SK-N-SH (cell line): ENCODE results near the gene E2F4. TPM values are rescaled to one million over a fixed set of nuclear protein-coding genes. Genes with fewer than 3 reads are reported as not detected.

ENCODE experiments used
- CTCF ChIA-PET: fragments of 300-600, 350-600 bp; formaldehyde crosslinking; extraction: SDS; loops from one replicate; lab custom pipeline; 2021; lab: Yijun Ruan, JAX
- POLR2A ChIA-PET: fragments of 350-600 bp; sonication (Branson Sonifier 250); formaldehyde crosslinking; extraction: SDS; loops from one replicate; lab custom pipeline; 2020; ENCODE audit warnings: antibody characterized with exemption, inconsistent platforms; lab: Yijun Ruan, JAX
- DNase-seq: peaks from one replicate; pipeline ENCODE4 v3.0.0; 2012
- H2AFZ ChIP-seq: fragments of 200-600 bp; sonication (generic); 2 replicates; pipeline ENCODE4 v1.8.1; 2016; ENCODE audit warnings: antibody characterized with exemption, mild to moderate bottlenecking, low read depth
- H3F3A ChIP-seq: fragments of 200-600 bp; sonication (generic); replicated peaks from 2 replicates; pipeline ENCODE3; 2016; ENCODE audit warnings: antibody characterized with exemption, mild to moderate bottlenecking; ENCODE audit not compliant: insufficient read depth
- H3K27ac ChIP-seq, 2 experiments: fragments of 200-500 bp in 1 of 2; fragments of 200-600 bp in 1 of 2; sonication (Bioruptor generic) in 1 of 2; sonication (generic), shearing (Covaris generic) in 1 of 2; 2 replicates each; pipeline versions ENCODE4 v1.5.1 to v1.6.1; 2014 to 2016; ENCODE audit warnings: low read depth in 2 of 2, inconsistent platforms in 1 of 2, low read length in 1 of 2, mild to moderate bottlenecking in 1 of 2, mixed read lengths in 1 of 2
- H3K27me3 ChIP-seq: fragments of 200-600 bp; sonication (generic), shearing (Covaris generic); 2 replicates; pipeline ENCODE4 v1.6.1; 2016; ENCODE audit warnings: mixed run types; ENCODE audit not compliant: insufficient read depth
- H3K36me3 ChIP-seq, 2 experiments: fragments of 200-500 bp in 1 of 2; fragments of 200-600 bp in 1 of 2; sonication (Bioruptor generic) in 1 of 2; sonication (generic) in 1 of 2; replicated peaks in 1 of 2; 2 replicates each; pipeline versions ENCODE3 to v1.5.1; 2014 to 2016; ENCODE audit warnings: low read length in 1 of 2, mild to moderate bottlenecking in 1 of 2; ENCODE audit not compliant: insufficient read depth in 2 of 2, control insufficient read depth in 1 of 2
- H3K4me1 ChIP-seq, 2 experiments: fragments of 200-500 bp in 1 of 2; fragments of 200-600 bp in 1 of 2; sonication (Bioruptor generic) in 1 of 2; sonication (generic), shearing (Covaris generic) in 1 of 2; 2 replicates each; pipeline versions ENCODE4 v1.5.1 to v1.6.1; 2014 to 2016; ENCODE audit warnings: low read depth in 1 of 2, low read length in 1 of 2, mixed run types in 1 of 2; ENCODE audit not compliant: insufficient read depth in 2 of 2, control insufficient read depth in 1 of 2
- H3K4me2 ChIP-seq: fragments of 200-600 bp; sonication (generic), shearing (Covaris generic); 2 replicates; pipeline ENCODE4 v1.6.1; 2017; ENCODE audit warnings: mixed run types
- H3K4me3 ChIP-seq, 2 experiments: fragments of 200-500 bp in 1 of 2; fragments of 200-600 bp in 1 of 2; sonication (Bioruptor generic) in 1 of 2; sonication (generic), shearing (Covaris generic) in 1 of 2; 2 replicates each; pipeline versions ENCODE4 v1.5.1 to v1.8.1; 2014 to 2016; ENCODE audit warnings: low read depth in 2 of 2, inconsistent platforms in 1 of 2, low read length in 1 of 2, mild to moderate bottlenecking in 1 of 2, mixed read lengths in 1 of 2, moderate library complexity in 1 of 2
- H3K79me2 ChIP-seq: fragments of 200-600 bp; sonication (generic); 2 replicates; pipeline ENCODE4 v1.8.1; 2017; ENCODE audit warnings: mild to moderate bottlenecking; ENCODE audit not compliant: insufficient read depth
- H3K9ac ChIP-seq: fragments of 200-600 bp; sonication (generic); 2 replicates; pipeline ENCODE4 v1.6.1; 2017; ENCODE audit warnings: mixed run types
- H3K9me2 ChIP-seq: fragments of 200-600 bp; sonication (generic); 2 replicates; pipeline ENCODE4 v1.6.1; 2017; ENCODE audit warnings: mixed run types
- H3K9me3 ChIP-seq: fragments of 200-600 bp; sonication (generic); 2 replicates; pipeline ENCODE4 v1.6.1; 2017; ENCODE audit warnings: mixed run types, mild to moderate bottlenecking, moderate library complexity
- H4K20me1 ChIP-seq: fragments of 200-600 bp; sonication (generic); 2 replicates; pipeline ENCODE4 v1.6.1; 2017; ENCODE audit warnings: mild to moderate bottlenecking, mixed run types; ENCODE audit not compliant: insufficient read depth
- CHD2 ChIP-seq: fragments of 150-350 bp; IDR thresholded peaks from 2 replicates; pipeline ENCODE4 v1.6.1; 2018; ENCODE audit warnings: low read length; ENCODE audit not compliant: partially characterized antibody
- ELF1 ChIP-seq: IDR thresholded peaks from 2 replicates; pipeline ENCODE4 v1.4.0; 2012
- EP300 ChIP-seq, 2 experiments: IDR thresholded peaks; 2 replicates each; pipeline versions ENCODE4 v1.4.0 to v1.6.1; 2012; ENCODE audit warnings: borderline replicate concordance in 1 of 2, low read depth in 1 of 2, low read length in 1 of 2
- GABPA ChIP-seq: IDR thresholded peaks from 2 replicates; pipeline ENCODE4 v1.4.0; 2012; ENCODE audit warnings: low read depth, mild to moderate bottlenecking
- JUND ChIP-seq: IDR thresholded peaks from 2 replicates; pipeline ENCODE4 v1.4.0; 2012
- MEF2A ChIP-seq: IDR thresholded peaks from 2 replicates; pipeline ENCODE4 v1.4.0; 2012; ENCODE audit warnings: low read depth, borderline replicate concordance
- NFIC ChIP-seq: IDR thresholded peaks from 2 replicates; pipeline ENCODE4 v1.4.0; 2012; ENCODE audit warnings: borderline replicate concordance
- PBX3 ChIP-seq: IDR thresholded peaks from 2 replicates; pipeline ENCODE4; 2012
- POLR2AphosphoS5 ChIP-seq: IDR thresholded peaks from 2 replicates; pipeline ENCODE4 v1.6.1; 2012; ENCODE audit warnings: low read depth, low read length
- RCOR1 ChIP-seq: fragments of 150-350 bp; IDR thresholded peaks from 2 replicates; pipeline ENCODE4 v1.6.1; 2017; ENCODE audit warnings: antibody characterized with exemption, low read length
- RFX5 ChIP-seq: IDR thresholded peaks from 2 replicates; pipeline ENCODE4 v1.6.1; 2012; ENCODE audit warnings: mild to moderate bottlenecking, improper control_type of control experiment, low read length
- SIN3A ChIP-seq: IDR thresholded peaks from 2 replicates; pipeline ENCODE4 v1.6.1; 2012; ENCODE audit warnings: low read depth, mild to moderate bottlenecking, low read length, moderate library complexity, borderline replicate concordance
- TCF12 ChIP-seq: IDR thresholded peaks from 2 replicates; pipeline ENCODE4 v1.4.0; 2012
- WGBS: methylation state at CpG from one replicate; pipeline ENCODE4 v1.1.6; 2017; ENCODE audit warnings: low lambda C conversion rate; 5-methylcytosine and 5-hydroxymethylcytosine counted together
- polyA plus RNA-seq, 3 experiments: library from polyadenylated mRNA; depleted of rRNA; stranded (reverse); fragments of >200 nt; gene quantifications; 2 replicates each; pipeline ENCODE4 v1.2.3, GENCODE V29; 2012
- TF ChIP-seq, protein P1 (sequence below): fragments of 200-600 bp; sonication (generic); IDR thresholded peaks from 2 replicates; pipeline ENCODE4 v1.6.1; 2017; ENCODE audit warnings: antibody characterized with exemption, mild to moderate bottlenecking, moderate library complexity
- TF ChIP-seq, protein P2 (sequence below): fragments of 150-350 bp; IDR thresholded peaks from 2 replicates; pipeline ENCODE4 v1.6.1; 2016; ENCODE audit warnings: mild to moderate bottlenecking, low read depth, low read length

Gene E2F4
- polyA plus RNA-seq, 1 of the 3 experiments (the other 2 are of a cell fraction) = 168 TPM

GRCh38 chr16:67196881-67197280 lies 4.9 kb downstream of the E2F4 start:
- Histone ChIP-seq H3K9ac (no peak overlapping the region), H3F3A (peaks cover 31% of the 10 kb centered on the region), H2AFZ (no peak overlapping the region), H3K9me2 (no peaks in the 10 kb centered on the region), H3K27ac (no peak overlapping the region), H3K9me3 (no peaks in the 10 kb centered on the region), H3K4me1 (peaks cover 8 to 20% of the 10 kb centered on the region in 2 experiments; a peak in 3 of 4 replicates), H3K36me3 (peaks cover 34 to 75% of the 10 kb centered on the region in 2 experiments)
- DNase-seq = no peak
- CTCF ChIA-PET = interaction anchor here (1.2 to 1.9 kb wide), 5 partner anchors 12 to 243 kb away, joined by 3 to 7 read pairs (median 6); partner anchors contain the start of gene TMEM208
- TF ChIP-seq, protein P1, sequence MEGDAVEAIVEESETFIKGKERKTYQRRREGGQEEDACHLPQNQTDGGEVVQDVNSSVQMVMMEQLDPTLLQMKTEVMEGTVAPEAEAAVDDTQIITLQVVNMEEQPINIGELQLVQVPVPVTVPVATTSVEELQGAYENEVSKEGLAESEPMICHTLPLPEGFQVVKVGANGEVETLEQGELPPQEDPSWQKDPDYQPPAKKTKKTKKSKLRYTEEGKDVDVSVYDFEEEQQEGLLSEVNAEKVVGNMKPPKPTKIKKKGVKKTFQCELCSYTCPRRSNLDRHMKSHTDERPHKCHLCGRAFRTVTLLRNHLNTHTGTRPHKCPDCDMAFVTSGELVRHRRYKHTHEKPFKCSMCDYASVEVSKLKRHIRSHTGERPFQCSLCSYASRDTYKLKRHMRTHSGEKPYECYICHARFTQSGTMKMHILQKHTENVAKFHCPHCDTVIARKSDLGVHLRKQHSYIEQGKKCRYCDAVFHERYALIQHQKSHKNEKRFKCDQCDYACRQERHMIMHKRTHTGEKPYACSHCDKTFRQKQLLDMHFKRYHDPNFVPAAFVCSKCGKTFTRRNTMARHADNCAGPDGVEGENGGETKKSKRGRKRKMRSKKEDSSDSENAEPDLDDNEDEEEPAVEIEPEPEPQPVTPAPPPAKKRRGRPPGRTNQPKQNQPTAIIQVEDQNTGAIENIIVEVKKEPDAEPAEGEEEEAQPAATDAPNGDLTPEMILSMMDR = no peak
- TF ChIP-seq RFX5 = no peak
- no peak for TF ChIP-seq MEF2A
- TF ChIP-seq SIN3A = no peak
- no peak for TF ChIP-seq PBX3
- no peak for TF ChIP-seq TCF12
- TF ChIP-seq CHD2 = no peak
- TF ChIP-seq NFIC = no peak
- TF ChIP-seq POLR2AphosphoS5 = no peak
- no peak for TF ChIP-seq GABPA
- TF ChIP-seq, protein P2, sequence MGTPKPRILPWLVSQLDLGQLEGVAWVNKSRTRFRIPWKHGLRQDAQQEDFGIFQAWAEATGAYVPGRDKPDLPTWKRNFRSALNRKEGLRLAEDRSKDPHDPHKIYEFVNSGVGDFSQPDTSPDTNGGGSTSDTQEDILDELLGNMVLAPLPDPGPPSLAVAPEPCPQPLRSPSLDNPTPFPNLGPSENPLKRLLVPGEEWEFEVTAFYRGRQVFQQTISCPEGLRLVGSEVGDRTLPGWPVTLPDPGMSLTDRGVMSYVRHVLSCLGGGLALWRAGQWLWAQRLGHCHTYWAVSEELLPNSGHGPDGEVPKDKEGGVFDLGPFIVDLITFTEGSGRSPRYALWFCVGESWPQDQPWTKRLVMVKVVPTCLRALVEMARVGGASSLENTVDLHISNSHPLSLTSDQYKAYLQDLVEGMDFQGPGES = no peak
- TF ChIP-seq EP300 (IDR thresholded peaks at IDR 0.05; ENCODE audit: borderline replicate concordance in 1 of 2, low read depth in 1 of 2, low read length in 1 of 2) = no peak
- no peak for TF ChIP-seq ELF1
- TF ChIP-seq RCOR1 = no peak
- no peak for TF ChIP-seq JUND
- TF ChIP-seq, all 33 proteins: peak for 0
- Histone ChIP-seq H3K4me2 (no peak overlapping the region), H4K20me1 (peaks cover 21% of the 10 kb centered on the region), H3K79me2 (peaks cover 48% of the 10 kb centered on the region), H3K27me3 (no peaks in the 10 kb centered on the region), H3K4me3 (no peak overlapping the region)
- WGBS = 100% methylated on average over 1 of the region's 1 CpG
- POLR2A ChIA-PET = interaction anchor here (1.7 kb wide), 2 partner anchors 10 to 12 kb away, joined by 7 to 8 read pairs; no protein-coding TSS in a partner anchor
